SK-N-MC (cell line): Measurements from ENCODE around the gene PTPN1.
A peak's percentile ranks its signal among the peaks of the same experiment; 100 is the strongest.
"Not testable (repeated sequence)": the region's sequence is repeated elsewhere in the genome, so short reads cannot be mapped to it uniquely, and the experiment has no call there.

Experiments
- DNase-seq: peaks from one replicate; pipeline ENCODE4 v3.0.0-alpha.2; 2011; ENCODE audit warnings: low read depth, low spot score
- H3K27ac ChIP-seq: fragments of 200-600 bp; sonication (generic); 2 replicates; pipeline ENCODE4 v1.5.1; 2016; ENCODE audit warnings: mixed run types
- H3K36me3 ChIP-seq: fragments of 200-600 bp; sonication (generic); 2 replicates; pipeline ENCODE4 v1.6.1; 2017; ENCODE audit warnings: antibody characterized with exemption, low read length, mixed read lengths; ENCODE audit not compliant: insufficient read depth
- H3K4me3 ChIP-seq: fragments of 200-600 bp; sonication (generic); 2 replicates; pipeline ENCODE4 v1.5.1; 2016
- H3K9ac ChIP-seq: fragments of 200-600 bp; sonication (generic); 2 replicates; pipeline ENCODE4 v1.8.0; 2017; ENCODE audit warnings: mixed run types, mixed read lengths; ENCODE audit not compliant: insufficient read length
- H3K9me3 ChIP-seq: fragments of 200-600 bp; sonication (generic); 2 replicates; pipeline ENCODE4 v1.6.1; 2017; ENCODE audit warnings: low read depth, mild to moderate bottlenecking, antibody characterized with exemption, low read length, moderate library complexity, mixed read lengths
- EZH2 ChIP-seq: fragments of 200-600 bp; sonication (generic); IDR thresholded peaks from one replicate; pipeline ENCODE4 v1.6.1; 2017; ENCODE audit warnings: antibody characterized with exemption
- FOXP2 ChIP-seq: optimal IDR thresholded peaks from 2 replicates; pipeline ENCODE3; 2011; ENCODE audit warnings: mild to moderate bottlenecking, moderate library complexity; ENCODE audit not compliant: insufficient read depth; ENCODE audit errors: extremely low read length, control extremely low read depth
- POLR2AphosphoS5 ChIP-seq: IDR thresholded peaks from 2 replicates; pipeline ENCODE4 v1.6.1; 2012; ENCODE audit warnings: mild to moderate bottlenecking, low read depth, low read length, borderline replicate concordance

The PTPN1 gene

DNA sequence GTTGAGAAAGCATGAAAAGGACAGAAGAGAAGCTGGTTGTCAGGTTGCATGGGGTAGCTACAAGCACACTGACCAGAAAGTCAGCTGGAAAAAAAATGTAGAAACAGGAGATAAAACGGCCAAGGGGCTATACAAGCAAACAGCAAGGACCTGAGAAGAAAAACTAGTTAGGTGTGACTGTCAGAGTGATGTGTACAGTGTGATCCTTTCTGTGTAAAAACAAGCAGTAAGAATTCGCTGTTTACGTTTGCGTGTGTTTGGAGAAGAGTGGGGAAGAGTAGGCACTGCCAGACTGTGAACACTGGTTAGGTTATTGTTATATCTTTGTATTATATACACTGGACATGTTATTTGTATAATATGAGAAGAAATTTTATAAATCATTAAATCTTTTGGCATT lies 28.1 kb downstream of the PTPN1 start:
- no peak for DNase-seq
- no peak overlapping the region for H3K4me3 ChIP-seq
- H3K9ac ChIP-seq, result no peak overlapping the region
- H3K27ac ChIP-seq, result peak overlapping the region; percentile 52
- no peaks in the 10 kb centered on the region for H3K9me3 ChIP-seq
- no peaks in the 10 kb centered on the region; the same call in 1 of the 2 replicates for H3K36me3 ChIP-seq
- no peak for TF ChIP-seq POLR2AphosphoS5
- TF ChIP-seq EZH2, result no peak
- no peak for TF ChIP-seq FOXP2

DNA sequence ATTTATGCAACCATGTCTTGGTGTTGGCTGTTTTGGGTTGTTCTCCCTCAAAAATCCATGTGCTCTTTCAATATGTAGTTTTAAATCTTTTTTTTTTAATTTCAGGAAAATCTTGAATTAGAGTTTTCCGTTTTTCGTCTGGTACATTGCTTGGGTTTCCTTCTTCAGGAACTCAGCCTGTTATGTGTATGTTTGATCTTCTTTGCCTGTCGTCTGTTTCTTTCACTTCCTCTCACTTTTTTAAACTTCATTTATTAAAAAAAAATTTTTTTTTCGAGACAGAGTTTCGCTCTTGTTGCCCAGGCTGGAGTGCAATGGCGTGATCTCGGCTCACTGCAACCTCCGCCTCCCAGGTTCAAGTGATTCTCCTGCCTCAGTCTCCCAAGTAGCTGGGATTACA lies 29.6 kb downstream of the PTPN1 start:
- H3K9ac ChIP-seq, H3K9me3 ChIP-seq, H3K4me3 ChIP-seq, H3K27ac ChIP-seq, DNase-seq, H3K36me3 ChIP-seq: not testable (repeated sequence)

DNA sequence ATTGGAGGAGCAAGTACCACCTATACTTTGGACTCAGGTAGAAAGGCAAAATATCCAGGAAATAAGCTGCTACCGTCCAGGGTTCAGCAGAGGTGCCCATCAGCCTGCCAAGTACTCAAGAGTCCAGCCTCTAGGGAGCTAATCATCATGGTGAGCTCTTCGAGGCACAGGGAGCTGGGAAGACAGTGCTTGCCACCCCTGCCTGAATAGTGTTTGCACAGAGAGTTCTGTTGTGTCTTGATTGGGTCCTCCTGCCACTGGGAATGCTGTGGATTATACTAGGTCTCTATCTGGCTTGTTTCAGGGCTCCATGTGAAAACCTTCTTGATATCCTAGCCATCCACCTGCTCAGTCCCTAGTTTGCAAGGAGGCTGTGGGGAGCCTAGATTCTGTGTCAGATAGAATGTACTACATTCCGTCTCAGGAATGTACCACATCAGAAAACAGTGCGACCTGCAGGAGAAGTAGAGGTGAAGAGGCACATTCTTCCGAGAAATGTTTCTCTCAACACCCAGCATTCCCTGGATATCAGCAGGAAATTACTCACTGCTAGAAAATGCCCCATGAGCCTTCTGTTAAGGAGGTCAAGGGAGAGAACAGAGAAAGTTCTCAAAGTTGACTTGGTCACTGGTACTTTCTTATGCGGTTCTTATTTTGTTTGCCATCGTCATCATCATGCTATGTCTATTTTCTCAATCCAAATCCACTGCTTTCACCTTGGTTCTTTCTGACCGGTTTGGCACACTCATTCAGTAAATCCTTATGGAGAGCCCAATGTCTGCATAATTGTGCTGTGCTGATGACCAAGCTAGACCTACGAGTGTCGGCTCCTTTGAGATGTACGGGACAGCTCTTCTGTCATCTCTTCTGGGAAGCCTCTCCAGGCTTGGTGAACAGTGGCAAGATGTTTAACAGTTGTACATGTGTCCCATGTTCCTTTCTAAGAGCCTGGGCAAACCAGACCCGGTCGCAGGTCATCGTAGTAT lies 30.7 kb downstream of the PTPN1 start:
- Histone ChIP-seq H3K9ac (no peak overlapping the region), H3K9me3 (no peaks in the 10 kb centered on the region), H3K4me3 (no peak overlapping the region), H3K36me3 (no peaks in the 10 kb centered on the region; the same call in 1 of the 2 replicates), H3K27ac (no peak overlapping the region)
- no peak for TF ChIP-seq POLR2AphosphoS5
- no peak for TF ChIP-seq FOXP2
- TF ChIP-seq EZH2, result no peak
- DNase-seq, result no peak

DNA sequence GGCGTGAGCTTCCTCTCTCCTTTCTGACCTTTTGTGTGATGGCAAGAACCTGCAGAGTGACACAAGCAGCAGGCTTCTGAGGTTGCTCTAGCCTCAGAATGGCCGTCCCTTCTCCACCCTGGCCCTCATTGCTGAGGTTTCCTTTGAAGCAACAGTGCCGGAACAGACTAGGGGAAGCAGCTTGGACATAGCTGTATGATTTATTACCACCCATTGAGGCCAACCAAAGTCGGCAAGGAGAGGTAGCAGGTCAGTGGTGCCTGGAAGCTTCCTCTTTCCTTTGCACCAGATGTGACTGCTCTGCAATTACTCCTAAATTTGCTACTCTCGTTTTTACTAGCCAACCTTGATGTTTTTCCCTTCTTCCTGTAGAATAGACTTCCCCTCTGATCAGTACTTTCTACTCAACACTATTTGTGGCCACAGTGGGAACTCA lies 31.4 kb downstream of the PTPN1 start:
- no peak for TF ChIP-seq EZH2
- no peak for TF ChIP-seq POLR2AphosphoS5
- no peak for TF ChIP-seq FOXP2
- H3K27ac ChIP-seq, result no peak overlapping the region
- H3K9me3 ChIP-seq, result no peaks in the 10 kb centered on the region
- no peaks in the 10 kb centered on the region; the same call in 1 of the 2 replicates for H3K36me3 ChIP-seq
- H3K9ac ChIP-seq, result no peak overlapping the region
- no peak for DNase-seq
- no peak overlapping the region for H3K4me3 ChIP-seq

DNA sequence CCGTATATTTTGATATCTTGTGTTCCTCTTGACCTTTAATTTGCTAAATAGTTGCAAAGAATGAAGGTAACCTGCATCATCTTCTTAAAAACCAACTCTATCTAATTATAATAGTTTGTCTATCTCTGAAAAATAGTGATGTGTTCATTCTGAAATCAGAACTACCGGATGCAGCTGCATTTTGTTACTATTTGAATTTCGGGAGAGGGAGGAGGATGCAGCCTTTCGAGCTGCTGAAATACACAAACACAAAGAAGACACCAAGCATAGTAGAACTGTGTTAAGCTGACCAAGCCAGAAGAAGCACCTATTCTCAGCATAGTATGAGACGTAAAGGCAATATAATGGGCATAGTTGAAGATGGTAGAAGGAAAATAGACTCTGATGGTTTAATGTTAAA lies 33.1 kb downstream of the PTPN1 start:
- TF ChIP-seq POLR2AphosphoS5, result no peak
- TF ChIP-seq FOXP2, result no peak
- no peak for TF ChIP-seq EZH2

DNA sequence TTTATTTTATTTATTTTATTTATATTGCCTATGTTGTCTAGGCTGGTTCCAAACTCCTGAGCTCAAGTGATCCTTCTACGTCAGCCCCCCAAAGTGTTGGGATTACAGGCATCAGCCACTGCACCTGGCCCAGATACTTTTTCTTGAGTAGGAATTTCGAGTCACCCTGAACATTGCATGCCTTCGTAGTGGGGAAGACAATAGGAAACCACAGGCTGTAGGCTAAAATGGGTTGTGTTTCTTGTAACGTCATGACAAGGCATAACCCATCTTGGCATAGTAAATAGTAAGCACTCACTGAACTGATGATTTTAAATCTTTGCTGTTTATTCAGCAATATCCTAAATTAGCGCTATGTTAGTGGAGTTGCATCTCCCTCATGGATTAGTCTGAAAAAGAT lies 34.9 kb downstream of the PTPN1 start:
- no peak for TF ChIP-seq FOXP2
- no peak for TF ChIP-seq POLR2AphosphoS5
- TF ChIP-seq EZH2, result no peak
- no peak overlapping the region for H3K9ac ChIP-seq
- no peak overlapping the region for H3K27ac ChIP-seq
- no peak overlapping the region for H3K4me3 ChIP-seq
- H3K36me3 ChIP-seq, result peaks cover 3% of the 10 kb centered on the region
- no peak for DNase-seq
- no peaks in the 10 kb centered on the region for H3K9me3 ChIP-seq

More for the DNA sequence above, 33.1 kb downstream of the PTPN1 start:
- H3K4me3 ChIP-seq, result no peak overlapping the region
- H3K36me3 ChIP-seq, result no peaks in the 10 kb centered on the region; the same call in none of the 2 replicates
- no peak overlapping the region for H3K9ac ChIP-seq
- H3K27ac ChIP-seq, result no peak overlapping the region
- DNase-seq, result no peak
- H3K9me3 ChIP-seq, result no peaks in the 10 kb centered on the region

DNA sequence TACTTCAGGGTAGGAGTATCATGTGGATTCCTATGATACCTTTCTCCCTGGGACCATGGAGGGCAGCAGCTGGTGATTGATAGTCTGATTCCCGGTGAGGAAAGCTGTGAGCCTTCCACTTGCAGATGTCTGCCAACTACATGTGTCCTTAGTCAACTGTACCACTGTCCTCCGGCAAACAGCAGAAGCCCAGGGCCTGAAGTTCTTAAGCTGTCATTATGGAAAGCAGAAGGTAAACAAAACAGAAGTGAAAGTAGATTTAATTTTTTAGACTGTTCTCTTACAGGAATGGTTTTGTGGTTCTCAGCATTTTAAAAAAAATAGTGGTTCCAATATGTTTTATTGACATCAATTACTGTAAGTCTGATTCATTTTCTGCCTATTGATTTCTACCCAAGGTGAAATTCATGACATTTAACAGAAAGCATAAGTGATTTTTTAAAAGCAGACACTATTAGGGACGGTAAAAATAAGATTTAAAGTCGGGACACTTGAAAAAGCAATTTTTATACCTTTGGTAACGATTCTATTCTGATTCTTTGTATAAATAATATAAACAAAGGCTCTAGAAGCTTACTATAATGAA lies 36.6 kb downstream of the PTPN1 start:
- Histone ChIP-seq H3K36me3 (peaks cover 3% of the 10 kb centered on the region), H3K4me3 (no peak overlapping the region), H3K27ac (no peak overlapping the region), H3K9me3 (no peaks in the 10 kb centered on the region), H3K9ac (no peak overlapping the region)
- DNase-seq, result no peak
- TF ChIP-seq EZH2, result no peak
- no peak for TF ChIP-seq POLR2AphosphoS5
- no peak for TF ChIP-seq FOXP2

DNA sequence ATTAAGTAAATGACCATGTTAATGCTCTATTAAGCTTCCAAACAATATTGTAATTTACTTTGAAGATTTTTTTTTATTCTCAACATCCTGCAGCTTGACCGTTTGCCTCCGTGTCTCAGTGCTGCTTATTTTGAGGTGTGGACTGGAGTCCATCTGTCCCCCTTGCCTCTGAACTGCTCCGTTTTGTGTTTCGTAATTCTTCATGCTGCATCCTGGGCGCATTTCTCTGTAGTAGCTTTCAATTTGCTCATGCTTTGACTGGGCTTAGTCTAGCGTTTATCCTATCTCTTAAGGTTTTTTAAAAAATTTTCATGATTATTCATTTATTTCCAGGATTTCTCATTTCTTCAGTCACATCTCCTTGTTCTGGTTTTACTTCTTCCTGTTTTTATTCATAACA lies 37.8 kb downstream of the PTPN1 start:
- Histone ChIP-seq H3K4me3 (no peak overlapping the region), H3K36me3 (peaks cover 5% of the 10 kb centered on the region), H3K9ac (no peak overlapping the region), H3K9me3 (no peaks in the 10 kb centered on the region), H3K27ac (peak overlapping the region; percentile 55; the same call in 1 of the 2 replicates)
- no peak for DNase-seq
- TF ChIP-seq POLR2AphosphoS5 (no peak), FOXP2 (no peak), EZH2 (no peak)
